Activated CD4-positive, alpha-beta T cell treated with anti-CD3 and anti-CD28 coated beads for 1 hour (primary cell): ENCODE data around the gene ZNF491.
"Not testable (repeated sequence)": the region's sequence is repeated elsewhere in the genome, so short reads cannot be mapped to it uniquely, and the experiment has no call there.

Experiments
- DNase-seq: peaks from one replicate; pipeline ENCODE4 v3.0.0-alpha.2; 2020

The ZNF491 gene

DNA sequence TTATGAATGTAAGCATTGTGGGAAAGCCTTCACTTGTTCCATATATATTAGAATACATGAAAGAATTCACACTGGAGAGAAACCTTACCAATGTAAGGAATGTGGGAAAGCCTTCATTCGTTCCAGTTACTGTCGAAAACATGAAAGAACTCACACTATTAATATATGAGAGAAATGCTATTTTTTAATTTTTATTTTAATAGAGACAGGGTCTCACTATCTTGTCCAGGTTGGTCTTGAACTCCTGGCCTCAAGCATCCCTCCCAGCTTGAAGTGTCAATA is 8.7 kb downstream of the ZNF491 start:
- no peak for DNase-seq

GRCh38 chr19:11813703-11814028 is 15.3 kb downstream of the ZNF491 start:
- no peak for DNase-seq

DNA sequence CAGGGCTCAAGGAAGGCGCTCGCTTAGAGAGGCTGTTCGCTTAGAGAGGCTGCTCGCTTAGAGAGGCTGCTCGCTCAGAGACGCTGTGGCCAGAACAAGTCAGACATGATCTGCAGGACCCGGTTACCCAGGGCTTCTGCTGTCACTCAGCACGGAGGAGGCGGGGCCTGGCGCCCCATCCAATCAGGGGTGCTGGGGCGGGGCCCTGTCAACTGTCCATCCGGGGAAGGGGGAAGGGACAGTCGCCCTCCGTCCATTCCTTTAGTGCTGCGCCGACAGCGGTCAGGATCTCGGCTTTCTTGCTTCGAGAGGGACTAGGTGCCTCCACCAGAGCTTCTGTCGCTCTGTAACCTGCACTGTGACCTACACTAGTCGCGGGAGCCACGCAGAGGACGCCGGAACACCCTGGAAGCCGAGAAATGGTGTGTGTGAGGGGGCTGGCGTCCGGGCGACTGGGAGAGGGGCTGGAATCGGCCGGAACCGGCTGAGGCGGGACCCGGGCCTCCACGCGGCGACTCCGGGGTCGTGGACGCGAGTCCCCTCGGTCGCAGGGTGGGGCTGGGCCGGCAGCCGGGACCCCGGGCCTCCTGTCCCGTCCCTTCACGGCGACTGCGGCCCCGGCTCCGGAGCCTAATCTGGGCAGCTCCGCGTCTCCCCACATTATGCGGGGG is 15.8 kb downstream of the ZNF491 start, which contains the start of gene ZNF440:
TSS of gene ZNF440 (plus strand) at position 245 of the 671 bp plus-strand sequence. CDS start at position 420, 175 bp downstream.
- DNase-seq = peak; percentile 72

GRCh38 chr19:11814700-11815035 is 16.3 kb downstream of the ZNF491 start:
- no peak for DNase-seq

- DNase-seq = no peak
These were observed 23.3 kb downstream of the ZNF491 start for GRCh38 chr19:11821474-11822109.

- DNase-seq = not testable (repeated sequence)
These were observed 30.9 kb downstream of the ZNF491 start for GRCh38 chr19:11828957-11829876.

GRCh38 chr19:11832253-11832912 is 34.1 kb downstream of the ZNF491 start:
- DNase-seq = no peak

DNA sequence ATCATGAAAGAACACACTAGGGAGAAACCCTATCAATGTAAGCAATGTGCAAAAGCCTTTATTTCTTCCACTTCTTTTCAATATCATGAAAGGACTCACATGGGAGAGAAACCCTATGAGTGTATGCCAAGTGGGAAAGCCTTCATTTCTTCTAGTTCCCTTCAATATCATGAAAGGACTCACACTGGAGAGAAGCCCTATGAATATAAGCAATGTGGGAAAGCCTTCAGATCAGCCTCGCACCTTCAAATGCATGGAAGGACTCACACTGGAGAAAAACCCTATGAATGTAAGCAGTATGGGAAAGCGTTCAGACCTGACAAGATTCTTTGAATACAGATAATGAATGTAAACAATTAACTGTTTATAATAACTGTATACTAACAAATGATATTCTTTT is 35.2 kb downstream of the ZNF491 start:
- no peak for DNase-seq

GRCh38 chr19:11835626-11836066 is 37.3 kb downstream of the ZNF491 start:
- DNase-seq = not testable (repeated sequence)

DNA sequence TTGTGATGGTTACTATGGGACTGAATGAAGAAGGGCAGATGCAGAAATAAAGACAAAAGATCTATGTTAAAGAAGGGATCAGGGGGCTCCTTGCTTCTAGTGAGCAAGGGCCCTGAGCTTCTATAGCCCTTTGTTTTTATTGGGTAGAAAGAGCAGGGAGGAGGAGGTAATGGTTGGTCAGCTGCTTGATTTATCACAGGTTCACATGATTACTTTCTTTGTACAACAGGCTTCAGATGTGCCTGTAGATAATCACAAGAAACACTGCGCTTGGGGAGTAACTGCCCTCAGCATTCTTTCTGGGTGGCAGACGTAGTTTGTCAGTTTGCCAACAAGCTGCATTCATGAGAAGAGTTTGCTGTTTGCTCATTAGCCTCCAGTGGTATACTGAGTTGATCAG is 45.4 kb downstream of the ZNF491 start:
- no peak for DNase-seq

- not testable (repeated sequence) for DNase-seq
These were observed 49.3 kb downstream of the ZNF491 start for GRCh38 chr19:11847615-11848014.

- no peak for DNase-seq
These were observed 49.9 kb downstream of the ZNF491 start for GRCh38 chr19:11848200-11848593.

GRCh38 chr19:11848594-11849469 is 50.5 kb downstream of the ZNF491 start, which contains the start of gene ZNF439:
Gene ZNF439 (plus strand): TSS chr19:11848726. CDS start chr19:11848868, 142 bp downstream.
- peak; percentile 82 for DNase-seq

GRCh38 chr19:11850289-11850688 is 52.0 kb downstream of the ZNF491 start:
- not testable (repeated sequence) for DNase-seq

GRCh38 chr19:11853358-11853757 is 55.0 kb downstream of the ZNF491 start:
- DNase-seq = no peak

DNA sequence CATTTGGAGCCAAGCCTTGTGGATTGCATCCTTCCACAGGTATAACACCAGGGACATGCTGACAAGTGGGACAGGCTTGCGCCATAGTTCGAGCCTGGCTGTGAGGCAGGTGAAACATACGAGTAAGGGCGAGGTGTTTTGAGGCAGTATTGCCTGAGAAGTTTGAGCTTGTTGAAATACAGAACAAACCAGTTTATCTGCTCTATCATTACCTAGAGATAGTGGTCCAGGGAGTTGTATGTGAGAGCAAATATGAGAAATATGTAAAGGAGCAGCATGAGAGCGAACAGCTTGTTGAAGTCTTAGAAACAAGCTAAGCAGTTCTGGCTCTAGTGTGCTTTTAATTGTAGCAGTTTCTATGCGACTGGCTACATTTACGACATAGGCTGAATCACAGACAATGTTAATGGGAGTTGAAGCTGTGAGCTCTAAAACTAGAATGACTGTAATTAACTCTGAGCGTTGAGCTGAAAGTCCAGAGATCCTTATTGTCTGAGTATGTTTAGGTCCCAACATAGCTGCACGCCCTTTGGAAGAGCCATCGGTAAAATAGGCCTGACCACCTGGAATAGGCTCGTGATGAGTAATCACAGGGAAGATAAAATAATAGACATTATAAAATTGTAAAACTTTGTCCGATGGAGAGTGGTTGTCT is 58.4 kb downstream of the ZNF491 start:
- no peak for DNase-seq
